Measurements from ENCODE around the gene LINGO1.

DNA sequence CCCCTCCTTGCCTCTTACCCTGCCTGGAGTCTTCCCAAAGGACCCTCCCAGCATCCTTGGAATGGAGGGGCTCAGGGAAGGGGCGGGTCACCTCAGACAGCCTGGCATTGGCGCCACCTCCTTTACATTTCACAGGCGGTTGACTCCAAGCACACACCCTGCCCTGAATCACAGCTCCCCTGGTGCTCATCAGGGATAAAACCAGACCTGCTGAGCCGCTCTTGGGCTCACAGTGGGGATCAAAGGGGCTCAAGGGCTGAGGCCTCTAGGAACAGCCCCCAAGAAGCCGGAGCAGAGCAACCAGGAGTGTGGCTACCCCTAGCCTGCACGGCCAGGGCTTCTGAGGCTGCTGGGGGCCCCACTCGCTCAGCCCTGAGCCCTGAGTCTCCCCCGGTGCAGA lies 16.6 kb downstream of the LINGO1 start:
- TF ChIP-seq CTCF (IDR thresholded peaks at IDR 0.05) (no peak), POLR2A (IDR thresholded peaks at IDR 0.05) (no peak), EP300 (IDR thresholded peaks at IDR 0.05) (no peak)

Data from ovary (tissue), 3 donors.